HG03045 (cell line): ENCODE measurements around the gene UTP18.
"Not testable (repeated sequence)": the region's sequence is repeated elsewhere in the genome, so short reads cannot be mapped to it uniquely, and the experiment has no call there.

Experiments
- ATAC-seq: cut with Tn5 transposase; IDR thresholded peaks from one replicate; pipeline ENCODE4 v1.9.1; 2021; ENCODE audit warnings: mild to moderate bottlenecking, moderate library complexity; ENCODE audit not compliant: unreplicated experiment

Gene UTP18

DNA sequence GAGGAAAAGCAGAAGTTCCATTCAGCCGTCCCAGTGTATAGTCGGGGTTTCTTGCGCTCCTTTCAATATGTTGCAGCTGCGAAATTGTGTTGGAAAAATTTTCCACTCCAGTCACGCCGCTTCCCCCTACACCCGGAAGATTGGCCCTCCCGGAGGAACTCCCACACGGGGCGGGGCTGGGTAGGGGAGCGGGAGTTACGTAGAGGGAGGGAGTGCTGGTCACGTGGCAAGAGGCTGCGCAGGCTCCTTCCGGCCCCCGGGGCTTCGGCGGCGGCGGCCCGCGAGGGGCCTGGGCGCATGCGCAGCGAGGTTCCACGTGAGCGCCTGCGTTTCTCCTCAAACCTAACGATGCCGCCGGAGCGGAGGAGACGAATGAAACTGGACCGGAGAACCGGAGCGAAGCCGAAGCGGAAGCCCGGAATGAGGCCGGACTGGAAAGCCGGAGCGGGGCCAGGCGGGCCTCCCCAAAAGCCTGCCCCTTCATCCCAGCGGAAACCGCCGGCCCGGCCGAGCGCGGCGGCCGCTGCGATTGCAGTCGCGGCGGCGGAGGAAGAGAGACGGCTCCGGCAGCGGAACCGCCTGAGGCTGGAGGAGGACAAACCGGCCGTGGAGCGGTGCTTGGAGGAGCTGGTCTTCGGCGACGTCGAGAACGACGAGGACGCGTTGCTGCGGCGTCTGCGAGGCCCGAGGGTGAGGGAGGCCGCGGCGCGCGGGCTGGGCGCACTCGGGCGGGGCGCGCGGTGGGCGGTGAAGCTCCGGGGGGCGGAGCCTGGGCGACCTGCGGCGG is at the start of gene UTP18:
Gene UTP18 (plus strand): TSS at position 310 of the 787 bp plus-strand sequence. CDS start 39 bp downstream, at position 349.
- ATAC-seq, result peak; percentile 76

- no peak for ATAC-seq
Observed at GRCh38 chr17:51214920-51215319, 45.4 kb upstream of the UTP18 start.

- no peak for ATAC-seq
Observed at GRCh38 chr17:51217946-51218345, 42.4 kb upstream of the UTP18 start.

- ATAC-seq, result no peak
Observed at GRCh38 chr17:51221322-51221721, 39.0 kb upstream of the UTP18 start.

DNA sequence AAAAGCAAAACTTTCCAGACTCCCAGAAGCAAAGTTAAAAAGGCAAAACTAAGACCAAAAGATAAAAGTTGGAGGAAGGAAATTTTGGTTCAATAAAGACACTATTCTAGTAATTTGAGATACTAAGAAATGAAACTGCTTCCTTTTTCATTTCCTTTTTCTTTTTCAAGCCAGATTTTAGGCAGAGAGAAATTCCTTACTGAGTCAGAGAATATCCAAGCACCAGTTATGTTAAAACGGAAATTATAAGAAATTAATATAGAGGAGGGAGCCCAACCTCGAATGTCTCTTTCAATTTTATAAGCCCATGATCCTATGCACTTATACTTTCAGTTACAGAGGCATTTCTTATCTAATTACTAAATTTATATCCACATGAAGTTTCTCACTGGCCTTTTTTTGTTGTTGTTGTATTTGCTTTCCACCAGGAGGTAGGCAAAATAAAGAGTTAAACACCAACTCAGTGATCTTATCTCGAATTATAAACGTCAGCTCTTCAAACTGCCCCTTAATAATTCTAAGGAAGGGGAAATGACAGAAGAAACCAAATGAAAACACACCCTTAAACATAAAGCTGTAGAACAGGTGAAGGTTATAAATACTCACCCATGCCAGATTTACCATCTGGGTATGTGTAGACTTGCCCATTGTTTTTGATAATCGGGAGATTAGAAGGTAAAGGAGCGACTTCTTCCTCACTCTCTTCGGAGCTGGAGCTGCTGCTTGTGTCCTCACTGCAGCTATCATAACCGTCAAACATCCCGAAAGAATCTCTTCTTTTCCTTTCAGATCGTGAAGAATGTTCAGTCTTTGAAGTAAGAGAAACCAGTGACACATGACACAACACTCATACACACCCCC is 35.7 kb upstream of the UTP18 start:
- ATAC-seq, result no peak

DNA sequence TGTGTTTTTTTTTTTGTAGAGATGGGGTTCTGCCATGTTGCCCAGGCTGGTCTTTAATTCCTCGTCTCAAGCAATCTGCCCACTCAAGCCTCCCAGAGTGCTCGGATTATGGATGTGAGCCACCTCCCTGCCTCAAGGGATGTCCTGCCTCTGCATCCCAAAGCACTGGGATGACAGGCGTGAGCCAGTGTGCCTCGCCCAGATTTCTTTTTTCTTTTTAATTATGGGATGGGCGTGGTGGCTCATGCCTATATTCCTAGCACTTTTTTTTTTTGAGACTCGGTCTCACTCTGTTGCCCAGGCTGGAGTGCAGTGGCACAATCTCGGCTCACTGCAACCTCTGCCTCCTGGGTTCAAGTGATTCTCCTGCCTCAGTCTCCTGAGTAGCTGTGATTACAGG is 34.8 kb upstream of the UTP18 start:
- ATAC-seq, result not testable (repeated sequence)

DNA sequence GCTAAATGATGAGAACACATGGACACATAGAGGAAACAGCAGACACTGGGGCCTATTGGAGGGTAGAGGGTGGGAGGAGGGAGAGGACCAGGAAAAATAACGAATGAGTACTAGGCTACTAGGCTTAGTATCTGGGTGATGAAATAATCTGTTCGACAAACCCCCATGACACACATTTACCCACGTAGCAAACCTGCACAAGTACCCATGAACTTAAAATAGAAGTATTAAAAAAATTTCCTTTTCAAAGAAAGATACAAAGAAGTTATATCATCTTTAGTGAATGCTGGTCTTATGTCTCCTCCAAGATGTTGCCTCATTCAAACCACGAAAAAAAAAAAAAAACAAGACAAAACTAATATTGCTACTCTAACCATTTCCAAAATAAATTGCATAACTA is 32.2 kb upstream of the UTP18 start:
- ATAC-seq, result no peak

GRCh38 chr17:51229889-51230288 is 30.5 kb upstream of the UTP18 start:
- ATAC-seq, result no peak

DNA sequence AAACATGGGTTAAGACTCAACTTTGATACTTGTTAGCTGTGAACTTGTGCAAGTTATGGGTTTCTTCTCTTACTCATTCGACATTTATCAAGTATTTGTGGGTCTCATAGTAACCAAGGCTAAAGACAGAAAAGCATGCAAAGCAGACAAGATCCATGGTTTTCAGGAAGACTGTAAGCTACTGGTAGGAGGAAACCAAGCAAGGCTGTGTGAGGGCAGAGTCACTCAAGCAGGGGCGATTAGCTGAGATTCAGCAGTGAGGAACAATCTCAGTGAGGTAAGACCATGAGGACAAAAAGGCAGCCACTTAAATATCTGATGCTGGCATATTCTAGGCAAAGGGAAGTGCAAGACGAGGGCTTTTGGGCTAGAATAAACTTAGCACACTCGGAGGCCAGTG is 30.0 kb upstream of the UTP18 start:
- no peak for ATAC-seq

- no peak for ATAC-seq
Observed at GRCh38 chr17:51231999-51232398, 28.3 kb upstream of the UTP18 start.

- ATAC-seq, result no peak
Observed at GRCh38 chr17:51234162-51234561, 26.2 kb upstream of the UTP18 start.

DNA sequence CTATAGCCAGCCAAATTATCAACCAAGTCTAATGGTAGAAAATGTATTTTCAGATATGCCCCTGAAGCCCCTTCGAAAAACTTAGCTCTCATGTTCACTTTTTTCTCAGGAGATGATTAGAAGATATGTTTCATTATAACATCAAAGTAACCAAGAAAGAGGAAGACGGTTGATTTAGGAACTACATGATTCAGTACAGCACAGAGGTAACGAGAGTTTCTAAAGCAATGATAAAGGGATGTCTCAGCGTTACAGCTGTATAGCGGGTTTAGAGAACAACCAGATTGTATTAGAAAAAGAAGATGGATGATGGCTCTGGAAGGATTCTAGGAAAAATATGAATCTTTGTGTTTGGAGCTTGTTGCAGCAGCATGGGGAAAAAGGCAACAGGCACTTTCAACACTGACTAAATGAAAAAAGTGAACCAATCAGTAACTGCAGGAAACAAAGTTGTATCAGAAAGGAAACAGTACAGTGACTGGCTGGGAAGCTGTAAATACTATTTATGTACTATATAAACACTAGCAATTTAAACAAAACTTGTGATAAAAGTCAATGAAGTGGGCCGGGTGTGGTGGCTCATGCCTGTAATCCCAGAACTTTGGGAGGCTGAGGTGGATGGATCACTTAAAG is 22.0 kb upstream of the UTP18 start:
- no peak for ATAC-seq

GRCh38 chr17:51240275-51240674 is 20.1 kb upstream of the UTP18 start:
- no peak for ATAC-seq

DNA sequence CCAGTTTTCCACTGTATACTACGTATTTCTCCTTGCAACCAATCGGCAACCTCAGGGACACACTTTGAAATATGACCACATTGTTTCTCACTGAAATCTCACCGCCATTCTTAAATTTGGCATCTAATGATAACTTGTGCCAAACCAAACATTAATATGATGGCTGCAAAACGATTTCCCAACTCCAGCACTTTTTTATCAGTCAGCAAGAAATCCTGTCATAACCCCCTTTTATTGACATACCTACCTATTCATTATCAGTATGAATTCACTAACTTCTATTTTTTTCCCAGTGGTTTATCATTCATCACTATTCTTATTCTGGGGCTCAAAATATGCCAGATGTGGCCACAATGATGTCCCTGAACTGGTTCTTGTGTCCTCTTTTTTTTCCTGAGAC is 16.3 kb upstream of the UTP18 start:
- no peak for ATAC-seq

- ATAC-seq, result no peak
Observed at GRCh38 chr17:51245535-51245934, 14.8 kb upstream of the UTP18 start.

- ATAC-seq, result no peak
Observed at GRCh38 chr17:51250314-51250840, 10.0 kb upstream of the UTP18 start.

DNA sequence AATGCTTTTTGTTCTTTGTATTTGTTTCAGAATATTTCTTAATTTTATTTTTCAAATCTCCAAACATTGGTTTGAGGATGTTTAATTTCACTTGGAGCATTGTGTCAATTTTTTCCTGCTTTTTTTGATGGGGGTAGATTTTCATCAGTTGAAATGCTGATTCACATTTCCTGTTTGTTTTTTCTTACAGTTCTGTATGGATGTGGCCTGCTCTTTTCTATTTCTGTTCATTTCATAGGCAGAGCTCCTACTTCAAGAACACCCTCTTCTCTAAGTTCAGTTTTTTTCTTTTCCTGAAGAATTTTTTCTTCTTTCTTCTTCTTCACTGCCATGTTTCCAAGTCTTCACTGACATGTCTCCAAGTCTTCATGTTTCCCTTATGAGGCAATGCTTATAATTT is 9.3 kb upstream of the UTP18 start:
- no peak for ATAC-seq

DNA sequence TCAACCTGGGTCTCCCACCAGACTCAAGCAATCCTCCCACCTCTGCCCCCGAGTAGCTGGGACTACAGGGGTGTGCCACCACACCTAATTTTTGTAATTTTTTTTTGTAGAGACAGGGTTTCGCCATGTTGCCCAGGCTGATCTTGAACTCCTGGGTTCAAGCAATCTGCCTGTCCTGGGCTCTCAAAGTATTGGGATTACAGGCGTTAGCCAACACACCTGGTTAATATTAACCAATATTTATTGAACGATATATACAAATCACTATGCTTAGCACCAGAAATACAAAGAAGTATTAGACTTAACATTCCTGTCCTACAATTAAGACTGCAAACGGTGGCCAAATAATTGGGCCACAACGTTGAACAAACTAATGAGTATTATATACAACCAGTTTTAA is 4.7 kb upstream of the UTP18 start:
- no peak for ATAC-seq

DNA sequence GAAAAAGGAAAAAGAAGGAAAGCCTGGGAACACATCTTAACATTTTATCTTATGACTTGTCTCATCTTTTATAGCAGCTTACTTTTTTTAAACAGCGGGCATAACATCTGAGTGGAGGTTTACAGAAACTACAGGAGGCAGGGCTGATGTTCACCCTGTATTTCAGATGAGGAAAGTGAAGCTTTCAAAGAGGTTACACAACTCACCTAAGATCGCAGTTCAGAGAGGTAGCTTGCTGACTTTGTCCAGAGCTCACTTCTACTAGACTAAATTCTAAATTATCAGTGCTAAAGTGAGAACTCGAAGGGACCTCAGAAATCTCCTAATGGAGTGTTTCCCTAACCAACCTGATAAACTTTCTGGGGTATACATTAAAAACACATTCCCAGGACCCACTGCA is 4.2 kb upstream of the UTP18 start:
- ATAC-seq, result no peak

DNA sequence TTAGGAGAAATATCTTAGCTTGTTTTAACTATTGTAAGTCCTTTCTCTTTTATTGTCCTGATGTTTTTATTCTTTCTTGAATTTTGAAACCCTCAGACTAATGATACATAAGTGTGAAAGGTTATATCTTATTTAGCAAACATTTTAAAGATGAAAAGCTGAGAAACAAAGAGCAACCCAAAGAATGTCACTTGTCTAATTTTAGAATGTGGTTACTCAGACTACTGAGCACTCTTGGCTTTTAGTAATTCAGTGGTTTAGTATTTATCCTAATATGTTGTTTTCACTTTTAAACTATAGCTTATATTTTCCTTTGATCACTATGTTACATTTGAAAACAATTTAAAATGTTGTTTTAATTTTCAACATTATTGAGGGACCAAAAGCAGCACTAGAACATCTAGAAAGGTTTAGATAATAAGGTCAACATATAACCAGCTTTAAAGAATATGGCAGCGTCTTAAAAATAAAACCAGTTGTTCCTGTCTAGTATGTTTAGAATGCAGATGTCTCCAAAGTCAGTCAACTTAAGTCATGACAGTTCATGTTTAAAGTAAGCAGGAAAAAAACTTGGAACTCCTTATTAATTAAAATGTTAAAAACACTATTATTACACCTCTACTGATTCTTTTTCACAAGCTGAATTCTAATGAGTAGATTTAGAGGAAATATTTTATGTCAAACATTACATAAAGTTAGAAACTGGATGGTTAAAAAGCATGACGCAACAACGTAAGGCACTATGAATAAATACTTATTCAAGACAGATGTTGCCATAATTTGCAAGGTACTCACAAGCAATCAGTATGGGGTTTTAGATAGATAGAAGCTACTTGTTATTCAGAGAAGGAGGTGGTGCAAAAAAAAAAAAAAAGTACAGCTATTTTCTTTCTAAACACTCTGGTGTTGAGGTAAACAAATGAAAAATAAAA is 2.9 kb upstream of the UTP18 start:
- ATAC-seq, result no peak
